HG03442 (cell line): Measurements from ENCODE around the gene PTPRR.

ENCODE experiments used
- ATAC-seq: cut with Tn5 transposase; IDR thresholded peaks from one replicate; pipeline ENCODE4 v1.9.1; 2021; ENCODE audit warnings: mild to moderate bottlenecking, moderate library complexity; ENCODE audit not compliant: unreplicated experiment

PTPRR gene

DNA sequence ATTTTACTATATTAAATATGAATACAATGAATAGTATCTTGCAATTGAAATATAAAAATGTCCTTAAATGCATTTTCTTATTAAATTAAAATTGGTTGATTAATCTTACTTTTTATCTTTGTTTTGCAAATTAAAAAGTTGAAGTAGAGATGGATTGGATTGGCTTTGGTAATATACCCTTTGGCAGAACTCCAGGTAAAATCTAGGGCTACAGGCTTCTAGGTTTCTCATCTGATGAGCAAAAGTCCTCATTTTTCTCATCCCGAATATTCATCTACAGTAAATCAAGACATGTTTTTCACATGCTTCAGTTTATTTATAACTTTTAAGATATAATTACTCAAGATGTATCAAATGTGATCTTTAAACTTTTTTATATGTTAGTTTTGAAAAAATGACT, 2.2 kb downstream of the PTPRR start:
- ATAC-seq, result no peak

DNA sequence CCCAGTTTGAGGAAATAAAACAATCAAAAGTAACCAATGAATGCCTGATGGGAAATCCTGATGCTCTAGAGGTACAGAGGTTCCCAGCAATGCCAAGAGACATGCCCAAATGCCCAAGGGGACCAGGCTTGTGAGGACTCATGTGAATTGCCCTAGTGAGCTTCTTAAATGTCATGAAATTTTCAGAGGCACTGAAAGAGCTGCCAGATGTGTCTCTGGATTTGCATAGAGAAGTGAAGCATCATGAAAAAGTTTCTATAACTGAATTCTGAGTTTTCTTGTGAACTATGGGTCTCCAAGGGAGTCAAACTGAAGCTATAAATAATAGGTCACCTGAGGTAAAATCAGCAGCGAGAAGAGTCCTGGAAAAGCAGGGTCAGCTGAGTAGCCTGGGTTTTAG, 9.9 kb downstream of the PTPRR start:
- ATAC-seq, result no peak

DNA sequence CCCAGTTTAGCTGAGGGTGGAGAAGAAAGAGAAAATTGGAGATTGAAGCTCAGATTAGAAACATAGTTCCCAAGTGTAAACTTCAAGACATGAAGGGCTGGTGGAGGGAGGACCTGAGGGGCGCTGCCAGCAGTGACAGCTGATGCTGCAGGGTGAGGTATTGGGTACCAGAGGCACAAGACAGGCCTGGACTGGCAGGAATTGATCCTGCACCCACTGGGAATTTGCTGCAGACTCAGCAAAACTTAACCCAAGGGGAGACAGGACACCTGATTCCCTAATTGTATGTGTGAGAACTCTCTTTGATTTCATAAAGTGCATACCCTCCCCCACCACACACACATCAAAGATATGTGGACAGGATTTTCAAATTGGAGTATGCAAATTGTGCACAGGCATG, 11.6 kb downstream of the PTPRR start:
- no peak for ATAC-seq

DNA sequence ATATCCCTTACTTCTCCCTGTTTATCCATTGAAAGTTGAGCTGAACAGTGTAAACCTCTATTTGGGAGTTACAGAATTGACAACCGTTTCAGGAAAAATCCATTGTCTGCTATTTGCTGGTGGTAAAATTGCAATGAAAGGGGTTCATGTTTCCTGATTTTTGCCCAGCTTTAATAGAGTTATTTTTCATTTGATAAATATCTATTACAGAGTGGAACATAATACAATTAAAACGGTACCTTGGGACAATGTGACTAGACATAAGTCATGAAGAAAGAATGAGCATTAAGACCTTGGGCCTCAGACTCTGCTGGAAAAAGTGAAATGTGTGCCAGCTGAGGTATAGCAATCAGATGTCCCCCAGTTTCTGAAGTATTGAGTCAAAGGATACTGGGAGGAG, 13.1 kb downstream of the PTPRR start:
- ATAC-seq, result no peak

DNA sequence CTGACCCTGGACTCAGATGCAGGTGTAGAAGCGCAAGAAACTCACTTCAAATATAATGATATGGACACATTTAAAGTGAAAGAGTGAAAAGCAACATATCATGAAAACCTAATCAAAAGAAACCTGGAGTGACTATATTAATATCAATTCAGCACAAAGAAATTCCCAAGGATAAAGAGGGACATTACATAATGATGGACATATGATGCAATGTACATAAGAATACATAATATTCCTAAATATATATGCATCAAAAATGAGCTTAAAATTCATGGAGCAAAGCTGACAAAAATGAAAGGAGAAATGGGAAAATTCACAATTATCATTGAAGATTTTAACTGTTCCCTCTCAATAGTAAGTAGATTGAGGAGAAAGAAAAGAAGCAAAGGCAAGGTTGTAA, 24.6 kb downstream of the PTPRR start:
- no peak for ATAC-seq

DNA sequence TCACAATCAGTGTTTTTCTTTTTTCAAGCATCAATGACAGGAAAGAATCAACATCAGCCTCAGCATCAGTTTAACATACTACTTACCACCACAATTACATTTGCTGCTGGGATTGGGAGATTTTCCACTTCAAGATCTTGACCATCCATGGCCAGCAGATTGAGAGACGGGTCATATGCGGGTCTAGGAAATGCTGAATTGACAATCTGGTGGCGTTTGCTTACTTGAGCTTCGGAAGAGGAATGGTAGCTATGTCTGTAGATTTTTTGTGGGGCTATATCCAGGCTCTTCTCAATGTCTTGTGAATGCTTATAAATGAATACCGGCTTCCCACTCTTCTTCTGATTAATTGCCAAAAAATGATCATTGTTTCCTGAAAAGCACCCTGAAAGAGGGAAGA, 27.9 kb downstream of the PTPRR start:
- no peak for ATAC-seq

DNA sequence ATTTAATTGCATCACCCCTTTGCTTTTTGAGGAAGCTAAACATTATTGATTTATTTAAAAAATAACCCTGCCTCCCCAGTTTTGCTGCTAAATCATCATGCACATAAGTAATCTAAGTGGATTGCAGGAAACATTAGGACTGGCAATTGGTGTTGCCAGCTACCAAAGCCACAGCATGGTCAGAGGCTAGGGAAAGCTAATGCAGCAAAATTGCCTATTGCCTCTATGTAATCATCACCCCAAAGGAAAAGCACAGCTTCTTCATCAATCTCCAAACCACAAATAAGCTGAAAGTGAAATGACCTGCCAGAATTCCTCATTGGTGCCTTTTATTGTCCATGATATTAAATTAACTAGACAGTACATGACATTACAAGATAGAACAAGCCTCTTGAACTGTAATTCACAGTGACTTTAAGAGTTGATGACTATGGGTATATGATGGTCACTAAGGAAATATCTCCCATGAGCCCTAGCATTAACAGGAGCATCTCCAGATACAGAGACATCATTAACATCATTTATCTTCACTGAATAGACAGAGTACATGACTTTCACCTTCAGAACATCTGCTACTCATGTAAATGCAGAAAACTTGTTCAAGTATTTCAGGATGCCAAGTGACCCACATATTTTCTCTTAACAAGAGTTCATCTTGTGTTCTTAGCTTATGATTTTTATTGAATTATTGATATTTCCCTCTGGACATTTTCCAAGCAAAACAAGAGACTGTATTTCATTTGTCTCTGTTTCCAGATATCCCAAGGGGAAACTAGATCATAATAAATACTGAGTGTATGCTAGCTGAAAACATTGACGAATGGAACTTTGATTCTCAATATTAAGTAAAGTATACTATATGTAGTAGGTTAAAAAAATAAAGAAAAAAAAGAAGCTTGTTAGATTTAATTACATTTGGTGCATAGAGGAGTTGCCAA, 29.4 kb downstream of the PTPRR start:
- ATAC-seq, result no peak

DNA sequence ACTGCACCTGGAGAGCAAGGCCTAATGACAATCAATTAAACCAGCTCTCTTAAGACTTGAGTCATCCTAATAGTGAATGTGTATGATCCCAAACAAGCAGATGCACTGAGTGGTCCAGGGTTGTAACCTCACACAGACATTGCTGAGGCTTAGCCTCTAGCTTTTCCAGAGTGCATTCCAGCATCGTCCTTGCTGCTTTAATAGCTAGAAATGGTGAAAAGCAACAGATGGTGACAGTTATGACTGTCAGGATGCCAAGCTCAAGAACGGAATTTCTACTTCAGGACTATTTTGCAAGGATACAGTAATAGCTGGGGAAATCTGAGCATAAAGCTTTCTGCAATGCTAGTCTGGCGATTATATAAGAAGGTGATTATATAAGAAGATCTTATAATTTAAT, 34.6 kb downstream of the PTPRR start:
- no peak for ATAC-seq

DNA sequence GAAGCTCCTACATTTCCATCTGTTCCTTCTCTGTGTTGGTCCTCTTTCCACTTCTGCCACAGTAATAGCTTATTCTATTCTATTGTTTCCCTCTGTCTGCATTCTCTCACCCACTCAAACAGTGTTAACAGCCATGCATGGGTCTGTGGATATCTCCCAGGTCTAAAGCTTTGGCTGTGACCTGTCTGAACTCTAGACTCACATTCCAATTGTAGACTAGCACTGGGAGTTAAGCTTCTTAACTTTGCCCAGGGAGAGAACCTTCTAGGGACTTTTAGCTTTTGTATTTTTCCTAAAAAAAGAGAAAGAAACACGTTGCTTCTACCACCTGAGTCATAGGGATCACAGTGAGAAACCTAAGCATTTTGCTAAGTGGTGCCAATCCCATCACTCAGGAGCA, 36.7 kb downstream of the PTPRR start:
- ATAC-seq, result no peak

DNA sequence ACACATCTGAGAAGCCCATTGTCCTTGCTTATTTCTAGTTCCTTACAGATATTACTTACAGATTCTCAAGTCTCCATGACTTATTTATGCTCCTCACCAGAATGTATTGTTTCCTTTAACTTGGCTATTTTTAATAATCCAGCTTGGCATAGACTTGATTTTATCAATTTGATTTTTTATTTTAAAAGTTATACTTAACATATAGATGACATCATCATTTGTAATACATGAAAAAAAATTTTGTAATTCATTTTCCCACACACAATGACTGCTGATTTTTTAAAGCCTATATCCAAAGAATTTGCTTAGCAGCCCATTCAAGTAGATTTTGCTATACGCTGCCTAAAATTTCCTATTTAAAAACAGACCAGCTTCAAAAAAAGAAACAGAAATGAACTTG, 39.8 kb downstream of the PTPRR start:
- ATAC-seq, result no peak

DNA sequence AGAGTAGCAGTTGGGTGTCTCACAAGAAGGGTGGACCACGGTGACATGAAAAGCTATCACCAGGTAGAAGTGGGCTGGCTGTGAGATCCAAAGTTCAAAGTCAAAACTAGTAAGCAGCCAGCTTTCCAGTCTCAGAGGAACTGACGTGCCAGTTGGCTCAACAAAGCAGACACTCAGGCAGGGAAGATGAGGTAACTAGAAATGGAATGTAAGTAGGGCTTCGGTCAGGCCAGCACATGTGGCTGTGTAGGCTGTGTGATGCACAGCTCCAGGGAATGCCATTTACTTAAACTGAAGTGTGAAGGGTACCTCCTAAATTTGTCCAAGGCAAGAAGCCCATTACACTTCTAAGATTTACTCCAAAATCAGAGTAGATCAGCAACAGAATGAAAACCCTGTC, 43.6 kb downstream of the PTPRR start:
- no peak for ATAC-seq

DNA sequence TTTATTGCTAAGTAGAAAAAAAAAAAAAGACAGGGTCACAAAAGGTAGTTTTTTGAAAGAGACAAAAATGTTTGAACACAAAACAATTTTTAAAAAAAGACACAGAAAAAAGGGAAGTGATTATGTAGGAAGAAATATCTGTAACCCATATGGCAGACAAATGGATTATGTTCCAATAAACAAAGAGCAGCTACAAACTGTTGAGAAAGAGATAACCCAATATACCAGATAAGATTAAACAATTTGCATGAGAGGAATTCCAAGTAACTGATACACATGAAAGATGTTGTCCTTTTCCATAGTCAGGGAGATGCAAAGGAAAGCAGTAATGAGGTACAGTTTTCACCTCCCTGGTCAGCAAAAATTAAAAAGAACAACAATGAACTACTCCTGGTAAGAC, 44.9 kb downstream of the PTPRR start:
- no peak for ATAC-seq

DNA sequence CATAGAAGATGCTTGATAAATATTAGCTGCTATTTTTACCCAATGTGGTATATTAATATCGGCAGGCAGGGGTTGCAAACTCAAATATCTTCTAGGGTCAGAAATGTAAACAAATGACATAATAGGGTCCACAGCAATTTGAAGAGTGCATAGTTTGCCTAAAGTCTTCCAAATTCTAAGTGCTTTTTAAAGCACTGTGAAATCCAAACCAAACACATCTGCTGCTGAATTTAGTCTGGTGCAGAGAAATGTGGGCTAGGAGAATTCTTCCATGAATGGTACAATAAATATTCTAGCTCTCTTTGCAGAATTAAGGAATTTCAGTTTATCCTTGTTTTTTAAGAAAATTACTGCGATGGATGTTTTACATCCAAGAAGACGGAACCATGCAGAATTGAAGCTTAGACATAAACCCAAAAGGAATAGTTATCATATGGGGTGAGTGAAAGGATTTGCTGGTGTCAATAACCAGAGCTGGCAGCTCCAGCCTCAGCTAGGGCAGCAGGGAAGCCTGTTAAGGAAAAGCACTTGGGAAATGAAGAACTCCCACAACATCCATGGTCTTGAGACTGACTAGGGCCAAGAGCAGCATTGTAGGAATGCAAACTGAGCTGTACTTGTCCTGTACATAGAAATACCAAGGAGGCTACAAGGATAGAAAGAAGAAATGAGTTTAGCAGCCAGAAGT, 65.5 kb downstream of the PTPRR start:
- ATAC-seq, result no peak

DNA sequence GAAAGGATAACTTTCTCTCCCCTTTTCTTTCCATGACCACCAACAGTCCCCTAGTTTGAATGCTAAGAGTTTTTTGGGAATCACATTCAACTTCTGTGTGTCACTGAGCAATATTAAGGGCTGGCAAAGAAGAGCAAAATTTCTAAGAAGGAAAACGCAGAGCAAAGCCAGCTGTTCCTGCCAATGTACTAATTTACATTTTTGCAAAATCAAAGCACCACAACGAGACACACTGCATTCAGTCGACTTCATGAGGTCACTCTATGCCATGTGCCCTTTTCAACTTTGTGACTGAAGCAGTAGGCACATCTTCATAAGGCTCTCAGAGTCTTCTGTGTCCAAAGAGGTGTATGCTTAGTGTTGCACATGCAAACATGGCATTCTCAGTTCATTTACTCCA, 66.4 kb downstream of the PTPRR start:
- no peak for ATAC-seq

DNA sequence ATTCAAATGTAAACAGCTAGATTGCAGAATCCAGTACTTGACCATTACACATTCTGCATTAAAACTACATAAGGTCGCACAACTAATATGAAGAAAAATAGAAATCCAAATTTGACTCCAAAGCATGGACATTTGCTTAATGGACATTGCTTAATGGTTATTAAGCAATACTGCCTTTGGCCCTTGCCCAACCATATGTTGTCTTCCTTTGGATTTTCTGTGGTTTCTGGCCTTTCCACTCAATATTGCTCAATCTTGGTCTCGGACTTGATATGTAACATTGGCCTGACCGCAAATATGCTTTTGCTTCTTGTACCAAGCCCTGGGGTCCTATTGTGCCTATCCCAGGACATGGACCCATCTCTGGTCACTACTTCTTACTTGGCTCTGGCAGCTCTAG, 67.2 kb downstream of the PTPRR start:
- no peak for ATAC-seq

DNA sequence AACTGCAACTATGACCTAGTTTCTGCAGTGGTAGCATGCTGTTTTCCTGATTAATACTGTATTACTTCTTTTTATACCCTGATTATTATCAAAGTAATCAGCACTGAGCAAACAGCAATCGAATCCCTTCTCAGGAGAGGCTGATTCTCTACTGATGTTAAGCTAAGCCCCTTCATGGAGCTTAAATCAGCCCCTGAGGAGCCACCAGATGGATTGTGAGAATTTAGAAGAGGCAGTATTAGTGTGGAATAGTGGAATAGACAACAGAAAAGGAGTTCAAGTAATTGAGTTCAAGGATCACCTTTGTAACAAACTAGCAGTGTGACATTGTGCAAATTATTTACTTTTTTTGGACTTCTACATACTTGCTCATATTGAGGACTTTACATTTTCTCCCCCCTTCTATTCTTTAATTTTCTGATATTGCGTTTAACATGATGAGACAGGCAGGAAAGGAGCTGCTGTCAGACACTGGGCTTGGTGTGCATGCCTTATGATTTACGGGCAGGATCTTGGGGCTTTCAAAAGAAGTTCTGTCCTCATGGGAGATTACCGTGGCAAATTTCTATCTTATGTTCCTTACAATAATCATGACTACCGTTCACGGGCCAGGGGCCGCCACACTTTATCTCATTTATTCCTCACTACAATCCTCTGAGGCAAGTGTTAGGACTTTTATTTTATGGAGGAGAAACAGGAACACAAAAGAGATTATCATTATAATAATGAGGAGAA, 68.0 kb downstream of the PTPRR start:
- ATAC-seq, result no peak

DNA sequence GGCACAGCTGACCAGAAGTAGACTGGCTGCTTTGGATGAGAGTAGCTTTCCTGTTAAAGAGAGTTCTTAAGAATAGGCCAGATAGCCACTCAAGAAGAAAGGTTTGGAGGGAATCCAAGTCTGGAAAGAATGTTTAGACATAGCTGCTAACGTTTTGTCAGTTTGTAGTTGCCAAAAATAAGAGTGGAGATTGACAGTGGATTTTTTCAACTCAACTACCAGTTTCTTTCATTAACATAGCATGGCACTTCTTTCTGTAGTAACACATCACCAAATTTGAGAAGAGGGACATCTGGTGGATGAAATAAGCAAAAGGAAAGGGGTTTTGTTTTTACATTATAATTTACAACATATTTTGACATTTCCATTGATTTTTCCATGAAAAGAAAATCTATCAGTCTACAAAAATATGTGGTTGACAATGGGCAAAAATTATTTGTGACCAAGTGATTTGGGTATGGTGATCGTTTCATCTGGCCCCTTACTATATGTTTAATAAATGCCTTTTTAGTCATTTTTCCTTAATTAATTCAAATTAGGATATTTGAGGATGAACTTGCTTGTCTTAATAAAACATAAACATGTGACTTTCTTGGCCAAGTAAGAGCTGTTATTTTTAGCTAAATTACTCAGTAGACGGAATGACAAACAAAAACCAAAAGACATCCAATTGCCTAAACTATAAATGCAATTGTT, 71.1 kb downstream of the PTPRR start:
- no peak for ATAC-seq

DNA sequence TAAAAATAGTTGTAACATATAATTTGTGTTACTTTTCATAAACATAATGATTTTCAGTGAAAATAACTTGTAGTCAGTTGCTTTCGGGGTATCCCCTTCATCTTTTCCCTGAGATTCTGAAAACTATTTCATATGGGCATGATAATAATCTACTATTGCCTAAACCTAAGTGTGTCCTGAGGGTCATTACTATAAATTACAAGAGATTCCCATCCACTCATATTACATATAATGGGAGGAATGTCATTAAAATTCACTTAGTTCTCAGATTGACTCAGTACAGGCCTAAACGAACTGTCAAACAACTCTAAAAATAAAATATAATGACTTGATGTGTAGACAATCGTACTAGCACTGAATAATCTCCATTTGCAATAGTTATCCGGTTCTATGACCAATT, 72.7 kb downstream of the PTPRR start:
- ATAC-seq, result no peak

DNA sequence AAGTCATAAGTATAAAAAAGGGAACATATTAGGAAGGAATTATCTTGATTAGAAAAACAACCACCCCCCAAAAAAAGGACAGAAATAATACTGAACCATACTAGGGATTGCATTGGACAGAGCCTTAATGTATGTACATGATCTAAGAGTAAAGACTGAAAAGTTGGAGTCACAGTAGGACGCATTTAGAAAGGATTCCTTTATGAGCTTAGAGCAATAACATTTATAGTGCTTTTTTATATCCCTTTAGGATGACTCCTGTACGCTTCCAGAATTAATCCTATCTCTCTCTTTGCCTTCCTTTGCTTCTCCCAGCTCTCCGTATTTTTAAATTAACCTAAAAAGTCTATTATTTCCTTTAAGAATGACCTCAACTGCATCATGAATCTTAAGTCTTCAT, 75.3 kb downstream of the PTPRR start:
- no peak for ATAC-seq

DNA sequence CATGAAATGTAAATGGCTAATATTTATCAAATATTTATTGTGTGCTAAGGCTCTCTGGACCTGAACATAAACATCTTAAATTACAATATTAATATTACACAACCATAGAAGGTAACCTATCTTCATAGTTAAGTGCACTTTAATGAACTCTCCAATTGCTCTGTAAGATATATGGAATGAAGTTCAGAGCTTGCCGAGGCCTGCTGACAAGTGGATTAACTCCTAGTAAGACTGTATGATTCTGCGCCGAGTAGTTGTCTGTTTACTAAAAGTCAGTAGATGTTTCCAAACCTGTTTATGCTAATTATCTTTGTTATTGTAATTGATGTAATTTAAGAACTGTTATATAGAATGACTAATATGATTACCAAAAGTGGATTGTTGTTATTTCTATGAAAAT, 77.2 kb downstream of the PTPRR start:
- no peak for ATAC-seq

DNA sequence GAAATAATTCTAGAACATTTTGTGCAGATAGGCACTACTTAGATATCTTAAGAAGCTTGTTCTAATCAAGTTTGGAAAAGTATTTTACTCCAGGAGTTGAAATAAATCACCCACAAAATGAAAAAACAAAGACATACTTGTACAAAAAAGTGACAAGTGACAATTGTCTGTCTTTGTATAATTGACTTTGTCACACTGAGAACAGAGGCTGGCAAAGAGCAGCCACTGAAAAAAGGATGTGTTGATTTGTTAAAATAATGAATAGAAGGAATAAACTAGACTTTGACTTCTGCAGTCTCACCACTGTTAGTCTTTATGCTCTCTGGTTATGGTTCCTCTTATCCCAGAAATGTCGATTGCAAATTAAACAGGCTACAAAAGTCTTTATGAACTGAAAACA, 77.6 kb downstream of the PTPRR start:
- ATAC-seq, result no peak
